NT2/D1 (cell line): ENCODE data around the gene YBX3.
A peak's percentile ranks its signal among the peaks of the same experiment; 100 is the strongest.

ENCODE experiments used
- DNase-seq: peaks from one replicate; pipeline ENCODE4 v3.0.0-alpha.2; 2011; ENCODE audit warnings: low read depth, low spot score
- H3K27me3 ChIP-seq: 2 replicates; pipeline ENCODE4 v1.6.0; 2011; ENCODE audit warnings: mild to moderate bottlenecking; ENCODE audit not compliant: insufficient read length, insufficient read depth
- H3K36me3 ChIP-seq: 2 replicates; pipeline ENCODE4 v1.6.1; 2011; ENCODE audit warnings: mild to moderate bottlenecking, low read length, mixed read lengths; ENCODE audit not compliant: insufficient read depth, insufficient read length
- H3K4me1 ChIP-seq: 2 replicates; pipeline ENCODE4 v1.5.1; 2011; ENCODE audit not compliant: insufficient read depth, insufficient read length
- H3K4me3 ChIP-seq: 2 replicates; pipeline ENCODE4 v1.5.1; 2011; ENCODE audit warnings: low read depth; ENCODE audit not compliant: insufficient read length
- H3K9ac ChIP-seq: 2 replicates; pipeline ENCODE4 v1.6.0; 2011; ENCODE audit warnings: low read depth; ENCODE audit not compliant: insufficient read length
- H3K9me3 ChIP-seq: 2 replicates; pipeline ENCODE4 v1.5.1; 2011; ENCODE audit warnings: mild to moderate bottlenecking, low read length; ENCODE audit not compliant: insufficient read depth
- SUZ12 ChIP-seq: IDR thresholded peaks from 2 replicates; pipeline ENCODE4 v1.6.1; 2011; ENCODE audit not compliant: insufficient read length, insufficient read depth; ENCODE audit errors: extremely low read depth
- YY1 ChIP-seq: IDR thresholded peaks from 2 replicates; pipeline ENCODE4 v1.6.1; 2011; ENCODE audit not compliant: insufficient read length, insufficient read depth
- ZNF274 ChIP-seq: IDR thresholded peaks from 2 replicates; pipeline ENCODE4 v1.6.1; 2011; ENCODE audit warnings: mild to moderate bottlenecking, low read depth, low read length

Gene YBX3

DNA sequence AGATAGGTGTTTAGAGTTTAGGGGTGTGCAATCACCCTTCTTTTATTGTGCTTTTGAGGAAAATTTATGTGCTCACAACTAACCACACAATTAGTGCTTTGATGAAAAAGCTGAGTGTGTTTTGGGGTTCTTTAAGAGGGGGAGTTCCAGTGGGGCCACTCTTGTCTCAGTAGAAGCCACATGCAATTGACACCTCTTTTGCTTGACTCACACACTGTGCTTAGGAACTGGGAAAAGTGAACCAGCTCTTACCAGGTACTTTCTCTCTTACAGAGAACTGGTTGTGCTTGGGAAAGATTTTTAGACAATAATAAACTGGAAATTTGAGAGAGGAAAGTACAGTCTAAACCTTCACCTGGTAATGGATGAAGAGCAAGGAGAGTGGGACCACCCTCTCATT, 12.3 kb upstream of the YBX3 start:
- DNase-seq: no peak
- H3K9ac ChIP-seq: no peak overlapping the region
- no peak for TF ChIP-seq SUZ12
- TF ChIP-seq YY1: no peak
- TF ChIP-seq ZNF274: no peak
- H3K4me3 ChIP-seq: no peak overlapping the region
- no peaks in the 10 kb centered on the region for H3K27me3 ChIP-seq
- no peaks in the 10 kb centered on the region; the same call in 1 of the 2 replicates for H3K9me3 ChIP-seq
- H3K4me1 ChIP-seq: no peaks in the 10 kb centered on the region
- H3K36me3 ChIP-seq: no peaks in the 10 kb centered on the region

DNA sequence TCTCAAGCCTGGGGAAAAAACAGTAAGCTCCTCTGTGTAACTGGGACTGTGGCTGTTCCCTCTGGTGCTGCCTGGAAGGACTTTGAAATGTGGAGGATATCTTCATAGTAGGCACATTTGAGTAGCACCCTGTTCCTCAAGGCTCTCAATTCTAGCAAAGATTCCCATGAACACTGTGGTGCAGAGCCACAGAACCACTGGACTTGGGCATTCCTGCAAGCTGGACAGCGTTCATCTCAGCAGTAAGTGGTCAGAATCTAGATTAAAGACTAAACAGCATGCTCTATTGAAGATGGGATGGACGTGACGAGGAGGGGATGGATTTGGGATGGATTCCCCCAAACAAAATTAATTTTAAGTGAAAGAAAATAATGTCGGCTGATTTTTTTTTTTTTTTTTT, 9.4 kb upstream of the YBX3 start:
- DNase-seq: no peak
- no peaks in the 10 kb centered on the region for H3K27me3 ChIP-seq
- no peaks in the 10 kb centered on the region for H3K9me3 ChIP-seq
- no peak overlapping the region for H3K9ac ChIP-seq
- H3K36me3 ChIP-seq: no peaks in the 10 kb centered on the region
- H3K4me1 ChIP-seq: no peaks in the 10 kb centered on the region
- H3K4me3 ChIP-seq: no peak overlapping the region
- no peak for TF ChIP-seq YY1
- TF ChIP-seq ZNF274: no peak
- TF ChIP-seq SUZ12: no peak

DNA sequence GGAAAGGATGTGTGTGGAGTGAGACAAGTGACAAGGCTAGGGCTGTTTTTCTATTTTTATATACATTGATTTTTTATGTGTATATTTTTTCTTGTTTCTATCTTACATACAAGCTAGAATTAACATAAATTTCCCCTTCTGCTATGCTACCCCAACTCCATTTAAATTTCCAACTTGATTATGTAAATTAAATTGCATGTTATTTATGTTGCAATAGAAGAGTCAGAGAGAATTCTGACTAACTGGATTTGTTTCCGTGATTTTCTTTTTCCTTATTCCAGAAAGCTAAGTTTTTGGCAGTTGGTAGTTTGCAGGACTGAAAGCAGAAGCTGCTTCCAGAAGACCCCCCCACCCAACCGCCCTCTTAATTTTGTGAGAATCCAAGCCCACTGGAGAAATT, 8.9 kb upstream of the YBX3 start:
- no peaks in the 10 kb centered on the region for H3K9me3 ChIP-seq
- H3K36me3 ChIP-seq: no peaks in the 10 kb centered on the region
- H3K4me1 ChIP-seq: no peaks in the 10 kb centered on the region
- H3K27me3 ChIP-seq: no peaks in the 10 kb centered on the region
- H3K9ac ChIP-seq: no peak overlapping the region
- no peak for DNase-seq
- no peak overlapping the region for H3K4me3 ChIP-seq
- TF ChIP-seq SUZ12: no peak

DNA sequence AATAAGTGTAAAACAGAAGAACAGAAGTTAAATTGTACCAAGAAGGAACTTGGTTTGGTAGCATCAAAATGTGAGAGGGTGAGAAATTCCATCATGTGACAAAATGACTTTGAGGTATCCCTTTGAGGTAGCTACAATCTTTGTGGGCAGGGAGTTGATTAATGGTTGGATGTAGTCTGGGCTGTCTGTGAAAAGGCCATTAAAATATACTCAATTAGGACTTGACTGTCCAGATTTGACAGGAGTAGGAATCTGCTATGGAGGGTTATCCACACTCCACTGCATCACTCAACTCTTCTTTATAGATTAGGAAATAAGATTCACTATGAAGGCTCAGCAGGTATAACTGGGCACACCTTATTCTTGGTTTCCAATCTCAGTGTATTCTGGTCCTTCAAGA, 7.4 kb upstream of the YBX3 start:
- H3K9me3 ChIP-seq: no peaks in the 10 kb centered on the region
- H3K36me3 ChIP-seq: no peaks in the 10 kb centered on the region
- no peak overlapping the region for H3K9ac ChIP-seq
- no peaks in the 10 kb centered on the region for H3K4me1 ChIP-seq
- no peak overlapping the region for H3K4me3 ChIP-seq
- no peak for TF ChIP-seq SUZ12
- TF ChIP-seq YY1: no peak
- no peak for TF ChIP-seq ZNF274
- H3K27me3 ChIP-seq: peaks cover 8% of the 10 kb centered on the region
- no peak for DNase-seq

DNA sequence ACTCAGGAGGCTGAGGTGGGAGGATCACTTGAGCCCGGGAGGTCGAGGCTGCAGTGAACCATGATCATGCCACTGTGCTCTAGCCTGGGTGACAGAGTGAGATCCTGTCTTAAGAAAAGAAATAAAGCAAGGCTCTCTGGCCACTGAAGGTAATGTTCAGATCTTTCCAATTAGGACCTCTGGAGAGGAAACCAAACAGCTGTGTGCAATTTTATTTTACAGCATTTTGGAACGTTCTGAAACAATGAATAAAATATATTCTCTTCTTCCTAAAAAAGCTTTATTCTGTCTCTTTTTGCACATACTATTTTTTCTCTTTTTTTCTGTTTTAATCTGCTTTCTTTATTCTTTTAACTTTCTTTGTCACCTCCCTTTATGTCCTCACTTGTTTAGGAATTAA, 5.0 kb upstream of the YBX3 start:
- Histone ChIP-seq H3K36me3 (no peaks in the 10 kb centered on the region), H3K27me3 (peaks cover 30% of the 10 kb centered on the region)
- TF ChIP-seq SUZ12 (no peak), ZNF274 (no peak), YY1 (no peak)

DNA sequence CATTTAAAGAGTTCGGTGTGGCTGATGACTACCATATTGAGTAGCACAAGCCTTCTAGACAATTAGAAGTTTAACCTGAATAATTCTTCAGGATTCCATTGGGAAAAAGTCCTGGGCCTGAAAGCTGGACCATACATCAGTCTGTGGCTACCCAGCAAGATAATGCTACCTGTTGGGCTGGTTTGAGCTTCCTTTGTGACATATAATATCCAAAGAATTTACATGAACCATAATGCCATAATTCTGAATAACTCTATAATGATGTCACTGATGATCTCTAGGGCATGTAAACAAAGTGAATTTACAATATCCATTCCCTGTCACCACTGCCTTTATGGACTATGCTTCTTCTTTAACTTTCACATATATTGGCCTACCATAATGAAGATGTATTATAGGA, 3.8 kb upstream of the YBX3 start:
- no peak for DNase-seq
- no peak overlapping the region for H3K4me3 ChIP-seq
- no peaks in the 10 kb centered on the region for H3K36me3 ChIP-seq
- H3K4me1 ChIP-seq: no peaks in the 10 kb centered on the region
- H3K9ac ChIP-seq: no peak overlapping the region
- H3K9me3 ChIP-seq: no peaks in the 10 kb centered on the region
- TF ChIP-seq SUZ12 (no peak), ZNF274 (no peak), YY1 (no peak)
- peaks cover 30% of the 10 kb centered on the region for H3K27me3 ChIP-seq

More for the DNA sequence above, 5.0 kb upstream of the YBX3 start:
- no peak overlapping the region for H3K9ac ChIP-seq
- no peak overlapping the region for H3K4me3 ChIP-seq
- no peak for DNase-seq
- no peaks in the 10 kb centered on the region for H3K4me1 ChIP-seq
- no peaks in the 10 kb centered on the region for H3K9me3 ChIP-seq

DNA sequence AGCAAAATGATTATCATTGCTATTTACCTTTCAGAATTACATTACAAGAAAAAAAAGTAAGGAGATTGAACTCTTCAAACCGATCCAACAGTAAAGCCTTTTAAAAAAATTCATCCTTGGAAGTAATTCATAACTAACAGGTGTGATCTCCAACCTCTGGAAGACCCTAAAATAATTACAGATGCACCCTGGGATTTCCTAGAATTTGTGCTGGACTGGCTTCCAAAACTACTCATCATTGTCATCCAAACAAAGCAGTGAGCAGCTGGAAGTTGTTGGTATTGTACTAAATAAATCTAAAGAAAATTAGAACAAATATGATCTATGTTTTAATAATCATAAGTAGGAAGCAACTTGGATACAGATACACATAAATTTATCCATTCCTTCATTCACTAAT, 1.9 kb upstream of the YBX3 start:
- TF ChIP-seq SUZ12 (no peak), YY1 (no peak), ZNF274 (no peak)
- Histone ChIP-seq H3K36me3 (peaks cover 9% of the 10 kb centered on the region), H3K9ac (no peak overlapping the region), H3K27me3 (peaks cover 30% of the 10 kb centered on the region), H3K4me3 (no peak overlapping the region), H3K9me3 (no peaks in the 10 kb centered on the region), H3K4me1 (peaks cover 3% of the 10 kb centered on the region)
- no peak for DNase-seq

DNA sequence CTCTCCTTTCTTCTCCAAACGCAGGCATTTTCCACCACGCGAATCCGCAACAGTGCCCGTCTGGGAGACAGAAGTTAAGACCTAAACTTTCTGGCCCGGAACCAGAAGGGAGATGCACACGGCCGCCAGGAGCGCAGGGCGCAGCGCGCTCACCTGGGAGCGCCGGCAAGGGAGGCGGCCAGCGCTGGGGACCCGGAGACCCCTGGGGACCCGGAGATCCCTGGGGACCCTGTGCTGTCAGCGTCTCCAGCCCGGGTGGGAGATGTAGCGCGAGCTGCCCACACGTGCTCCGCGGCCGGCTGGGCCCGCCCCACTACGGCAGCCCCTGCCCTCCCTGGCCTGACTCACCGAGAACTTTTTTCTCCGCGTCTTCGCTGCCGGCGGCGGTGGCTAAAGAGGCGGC, 620 bp downstream of the YBX3 start:
- peaks cover 20% of the 10 kb centered on the region for H3K36me3 ChIP-seq
- TF ChIP-seq YY1: no peak
- TF ChIP-seq SUZ12: no peak
- TF ChIP-seq ZNF274: no peak
- H3K9me3 ChIP-seq: no peaks in the 10 kb centered on the region
- peak overlapping the region; percentile 94 for H3K9ac ChIP-seq
- H3K4me1 ChIP-seq: peaks cover 3% of the 10 kb centered on the region
- peak; percentile 40 for DNase-seq
- H3K27me3 ChIP-seq: peaks cover 30% of the 10 kb centered on the region
- peak overlapping the region; percentile 71 for H3K4me3 ChIP-seq
